ENCODE measurements around the gene PVRIG. TPM values are rescaled to one million over a fixed set of nuclear protein-coding genes. Genes with fewer than 3 reads are reported as not detected.
A peak's percentile ranks its signal among the peaks of the same experiment; 100 is the strongest.
"Not testable (repeated sequence)": the region's sequence is repeated elsewhere in the genome, so short reads cannot be mapped to it uniquely, and the experiment has no call there.

The PVRIG gene
- total RNA-seq, 2 donors from 2014 or later, result 1.1 TPM; not detected in 1

DNA sequence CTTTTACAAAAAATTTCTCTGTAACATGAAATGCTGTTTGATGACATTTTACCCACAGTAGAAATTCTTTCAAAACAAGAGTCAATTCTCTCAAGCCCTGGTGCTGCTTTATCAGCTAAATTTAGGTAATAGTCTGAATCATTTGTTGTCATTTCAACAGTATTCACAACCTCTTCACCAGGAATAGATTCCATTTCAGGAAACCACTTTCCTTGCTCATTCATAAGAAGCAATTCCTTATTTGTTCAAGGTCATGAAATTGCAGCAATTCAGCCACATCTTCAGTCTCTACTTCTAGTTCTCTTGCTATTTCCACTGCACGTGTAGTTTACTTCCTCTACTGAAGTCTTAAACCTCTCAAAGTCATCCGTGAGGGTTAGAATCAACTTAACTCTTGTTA, 28.0 kb upstream of the PVRIG start:
- intact Hi-C loops (cut with DNase I, micrococcal nuclease), result no loop called here
- ATAC-seq, result peak; percentile 66
- no peak for DNase-seq

DNA sequence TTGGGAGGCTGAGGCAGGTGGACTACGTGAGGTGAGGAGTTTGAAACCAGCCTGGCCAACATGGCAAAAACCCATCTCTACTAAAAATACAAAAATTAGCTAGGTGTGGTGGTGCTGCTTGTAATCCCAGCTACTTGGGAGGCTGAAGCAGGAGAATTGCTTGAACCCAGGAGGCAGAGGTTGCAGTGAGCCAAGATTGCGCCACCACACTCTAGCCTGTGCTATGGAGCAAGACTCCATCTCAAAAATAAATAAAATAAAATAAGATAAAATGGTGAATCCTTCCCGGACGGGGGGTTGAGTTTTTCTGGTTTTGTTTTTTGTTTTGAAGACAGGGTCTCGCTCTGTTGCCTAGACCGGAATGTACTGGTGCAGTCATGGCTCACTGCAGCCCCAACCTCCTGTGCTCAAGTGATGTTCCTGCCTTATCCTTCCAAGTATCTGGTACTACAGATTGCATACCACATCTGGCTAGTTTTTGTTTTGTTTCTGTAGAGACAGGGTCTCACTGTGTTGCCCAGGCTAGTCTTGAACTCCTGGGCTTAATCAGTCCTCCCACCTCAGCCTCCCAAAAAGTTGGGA, 27.4 kb upstream of the PVRIG start:
- intact Hi-C loops (cut with DNase I, micrococcal nuclease); ATAC-seq; DNase-seq: not testable (repeated sequence)

DNA sequence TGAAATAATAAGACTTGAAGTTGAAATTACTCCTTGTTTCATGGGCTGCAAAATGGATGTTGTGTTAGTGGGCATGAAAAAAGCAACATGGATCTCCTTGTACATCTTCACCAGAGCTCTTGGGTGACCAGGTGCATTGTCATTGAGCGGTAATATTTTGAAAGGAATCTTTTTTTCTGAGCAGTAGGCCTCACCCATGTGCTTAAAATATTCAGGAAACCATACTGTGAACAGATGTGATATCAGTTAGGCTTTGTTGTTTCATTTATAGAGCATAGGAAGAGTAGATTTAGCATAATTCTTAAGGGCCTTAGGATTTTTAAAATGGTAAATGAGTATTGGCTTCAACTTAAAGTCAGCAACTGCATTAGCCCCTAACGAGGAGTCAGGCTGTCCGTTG, 26.8 kb upstream of the PVRIG start:
- intact Hi-C loops (cut with DNase I, micrococcal nuclease), result no loop called here
- ATAC-seq (no peak), DNase-seq (no peak)

DNA sequence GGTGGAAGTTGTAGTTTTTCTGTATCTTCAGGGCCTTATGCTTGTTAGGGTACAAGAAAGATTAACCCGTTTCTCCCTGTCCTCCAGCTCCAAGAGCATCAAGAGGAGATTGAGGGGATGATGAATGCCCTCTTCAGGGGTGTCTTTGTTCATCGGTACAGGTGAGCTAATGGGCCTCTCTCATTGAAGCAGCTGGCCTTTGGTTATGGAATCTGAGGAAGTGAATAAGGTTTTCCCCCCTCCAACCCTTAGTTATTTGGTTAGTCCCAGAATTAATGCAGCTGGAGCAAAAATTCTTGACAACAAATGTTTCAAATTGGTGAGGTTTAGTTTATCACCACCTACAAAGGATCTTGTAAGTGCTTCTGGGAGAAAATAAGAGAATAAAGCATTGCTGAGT, 24.5 kb upstream of the PVRIG start:
- DNase-seq, result no peak
- intact Hi-C loops (cut with DNase I, micrococcal nuclease), result no loop called here
- ATAC-seq, result no peak

DNA sequence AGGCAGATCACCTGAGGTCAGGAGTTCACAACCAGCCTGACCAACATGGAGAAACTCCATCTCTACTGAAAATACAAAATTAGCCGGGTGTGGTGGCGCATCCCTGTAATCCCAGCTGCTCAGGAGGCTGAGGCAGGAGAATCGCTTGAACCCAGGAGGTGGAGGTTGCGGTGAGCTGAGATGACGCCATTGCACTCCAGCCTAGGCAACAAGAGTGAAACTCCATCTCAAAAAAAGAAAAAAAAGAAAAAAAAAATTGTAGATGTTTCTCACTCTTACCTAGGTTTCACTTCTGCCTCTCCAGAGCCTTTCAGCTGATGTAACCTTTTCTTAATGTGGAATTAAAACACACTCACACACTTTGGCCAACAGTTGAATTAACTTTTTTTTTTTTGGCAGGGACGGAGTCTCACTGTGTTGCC, 23.8 kb upstream of the PVRIG start:
- ATAC-seq; intact Hi-C loops (cut with DNase I, micrococcal nuclease); DNase-seq: not testable (repeated sequence)

DNA sequence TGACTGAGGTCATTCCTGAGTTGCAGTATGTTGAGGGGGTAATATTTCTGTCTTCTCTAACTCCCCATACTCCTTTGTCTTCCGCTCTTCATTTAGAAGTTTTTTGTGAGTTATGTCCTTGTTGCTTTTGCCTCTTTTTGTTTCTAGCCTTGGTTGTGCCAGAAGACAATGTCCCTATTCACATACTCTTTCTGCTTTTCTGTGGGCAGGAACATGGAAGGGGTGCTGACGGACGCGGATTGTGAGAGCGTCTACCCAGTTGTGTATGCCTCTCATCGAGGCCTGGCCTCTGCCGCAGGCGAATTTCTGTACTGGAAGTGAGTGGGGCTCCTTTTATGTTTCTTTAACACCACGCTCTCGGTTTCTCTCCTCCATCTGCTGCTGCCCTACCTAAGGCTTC, 21.5 kb upstream of the PVRIG start:
- ATAC-seq, result no peak
- intact Hi-C loops (cut with DNase I, micrococcal nuclease), result no loop called here
- DNase-seq, result no peak

DNA sequence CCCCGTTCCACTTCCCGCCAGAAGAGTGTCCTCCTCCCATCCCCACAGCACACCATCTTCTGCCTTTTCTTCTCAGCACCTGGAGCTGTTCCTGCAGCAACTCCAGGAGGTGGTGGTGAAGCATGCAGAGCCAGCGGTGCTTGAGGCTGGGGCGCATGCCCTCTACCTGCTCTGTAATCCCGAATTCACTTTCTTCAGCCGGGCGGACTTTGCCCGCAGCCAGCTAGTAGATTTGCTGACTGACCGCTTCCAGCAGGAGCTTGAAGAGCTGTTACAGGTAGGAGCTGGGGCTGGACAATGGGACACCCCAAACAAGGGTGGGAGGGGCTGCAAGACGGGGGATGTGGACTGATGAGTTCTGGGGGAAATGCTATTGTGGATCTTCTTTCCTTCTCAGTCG, 19.1 kb upstream of the PVRIG start:
- intact Hi-C loops (cut with DNase I, micrococcal nuclease), result no loop called here
- peak in 1 of 2 donors; percentile 61 for DNase-seq
- ATAC-seq, result peak; percentile 84

DNA sequence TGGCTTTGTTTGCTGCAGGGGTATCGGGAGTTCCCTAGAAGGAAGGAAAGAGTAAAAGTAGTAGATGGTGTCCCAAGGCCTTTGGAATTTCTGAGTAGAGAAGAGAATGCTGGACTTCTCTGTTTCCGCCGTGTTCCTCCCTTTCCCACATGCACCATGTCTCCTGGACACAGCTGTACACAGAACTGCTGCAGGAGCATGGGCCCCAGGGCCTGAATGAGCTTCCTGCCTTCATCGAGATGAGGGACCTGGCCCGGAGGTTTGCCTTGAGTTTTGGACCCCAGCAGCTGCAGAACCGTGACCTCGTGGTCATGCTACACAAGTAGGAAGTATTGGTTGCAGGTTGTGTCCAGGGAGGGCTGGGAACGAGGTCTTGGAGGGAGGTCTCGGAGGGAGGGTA, 15.3 kb upstream of the PVRIG start:
- intact Hi-C loops (cut with DNase I, micrococcal nuclease), result no loop called here
- ATAC-seq (no peak), DNase-seq (no peak)

DNA sequence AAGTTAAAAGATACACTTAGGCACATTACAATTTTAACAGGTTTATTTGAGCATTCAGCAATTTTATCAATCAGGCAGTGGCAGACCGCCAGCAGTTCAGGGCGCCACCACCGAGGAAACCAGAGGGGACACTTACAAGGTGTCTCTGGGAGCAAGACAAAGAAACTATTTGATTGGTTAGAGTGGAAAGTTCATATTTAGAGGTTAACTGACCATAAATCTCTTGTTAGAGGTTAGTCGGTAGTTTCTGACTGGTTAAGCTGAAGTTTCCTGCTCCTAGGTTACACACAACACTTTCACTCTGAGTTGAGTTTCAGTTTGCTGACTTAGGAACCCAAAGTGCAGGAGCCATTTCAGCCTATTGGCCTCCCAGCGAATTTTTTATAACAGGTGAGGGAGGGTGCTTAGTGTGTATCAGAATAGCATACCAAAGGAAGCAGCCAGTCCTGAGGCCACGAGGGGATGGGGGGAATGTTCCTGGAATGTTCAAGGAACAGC, 10.8 kb upstream of the PVRIG start:
- intact Hi-C loops (cut with DNase I, micrococcal nuclease), result no loop called here
- ATAC-seq, result peak; percentile 72

DNA sequence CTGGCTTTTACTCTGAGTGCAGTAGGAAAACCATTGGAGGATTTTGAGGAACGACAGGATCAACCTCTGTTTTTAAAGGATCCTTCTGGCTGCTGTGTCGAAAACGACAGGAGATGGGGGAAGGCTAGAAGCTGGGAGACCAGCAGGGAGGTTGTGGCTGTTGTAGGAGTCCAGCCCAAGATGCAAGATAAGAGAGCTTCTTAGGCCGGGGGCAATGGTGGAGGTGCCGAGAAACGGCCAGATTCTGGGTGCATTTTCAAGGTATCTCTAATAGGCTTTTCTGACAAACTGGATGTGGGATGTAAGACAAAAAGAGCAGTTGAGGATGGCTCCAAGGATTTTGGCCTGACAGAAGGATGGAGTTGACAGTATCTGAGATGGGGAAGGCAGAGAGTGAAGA, 10.3 kb upstream of the PVRIG start:
- ATAC-seq (no peak), DNase-seq (no peak)
- intact Hi-C loops (cut with DNase I, micrococcal nuclease), result no loop called here

More for the DNA sequence above, 10.8 kb upstream of the PVRIG start:
- peak in 1 of 2 donors; percentile 48 for DNase-seq

DNA sequence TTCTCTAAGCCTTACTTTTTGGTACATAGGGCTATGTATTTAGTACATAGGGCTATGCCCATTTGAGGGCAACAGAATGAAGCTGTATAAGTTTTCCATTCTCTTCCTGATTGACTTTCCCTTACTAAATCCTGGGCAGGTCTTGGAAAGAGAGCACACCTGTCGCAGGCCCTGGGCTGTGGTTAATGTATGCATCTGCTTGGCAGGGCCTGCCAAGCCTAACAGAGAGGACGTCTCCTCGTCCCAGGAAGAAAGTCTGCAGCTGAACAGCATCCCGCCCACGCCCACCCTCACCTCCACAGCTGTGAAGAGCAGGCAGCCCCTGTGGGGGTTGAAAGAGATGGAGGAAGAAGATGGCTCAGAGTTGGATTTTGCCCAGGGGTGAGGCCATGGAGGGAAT, 8.9 kb upstream of the PVRIG start:
- peak; percentile 37 for ATAC-seq
- DNase-seq, result peak in 1 of 2 donors; percentile 35
- intact Hi-C loops (cut with DNase I, micrococcal nuclease), result no loop called here

DNA sequence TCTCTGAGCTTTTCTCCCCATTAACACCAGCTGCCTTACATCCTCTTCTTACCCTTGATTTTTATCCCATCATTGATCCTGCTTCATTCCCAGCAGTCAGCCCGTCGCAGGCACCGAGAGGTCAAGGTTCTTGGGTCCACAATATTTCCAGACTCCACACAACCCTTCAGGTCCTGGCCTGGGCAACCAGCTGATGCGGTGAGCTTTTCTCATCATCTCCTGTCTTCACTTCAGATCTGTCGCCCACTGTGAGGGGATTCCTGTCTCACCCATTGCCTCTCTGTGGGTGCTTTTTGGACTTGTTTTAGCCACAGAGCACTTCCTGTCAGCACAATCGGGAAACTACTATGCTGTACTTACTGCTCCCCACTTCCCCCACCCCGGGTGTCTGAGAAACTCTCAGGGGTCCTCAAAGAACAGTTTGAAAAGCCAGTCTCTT, 8.4 kb upstream of the PVRIG start:
- DNase-seq, result no peak
- intact Hi-C loops (cut with DNase I, micrococcal nuclease), result no loop called here

DNA sequence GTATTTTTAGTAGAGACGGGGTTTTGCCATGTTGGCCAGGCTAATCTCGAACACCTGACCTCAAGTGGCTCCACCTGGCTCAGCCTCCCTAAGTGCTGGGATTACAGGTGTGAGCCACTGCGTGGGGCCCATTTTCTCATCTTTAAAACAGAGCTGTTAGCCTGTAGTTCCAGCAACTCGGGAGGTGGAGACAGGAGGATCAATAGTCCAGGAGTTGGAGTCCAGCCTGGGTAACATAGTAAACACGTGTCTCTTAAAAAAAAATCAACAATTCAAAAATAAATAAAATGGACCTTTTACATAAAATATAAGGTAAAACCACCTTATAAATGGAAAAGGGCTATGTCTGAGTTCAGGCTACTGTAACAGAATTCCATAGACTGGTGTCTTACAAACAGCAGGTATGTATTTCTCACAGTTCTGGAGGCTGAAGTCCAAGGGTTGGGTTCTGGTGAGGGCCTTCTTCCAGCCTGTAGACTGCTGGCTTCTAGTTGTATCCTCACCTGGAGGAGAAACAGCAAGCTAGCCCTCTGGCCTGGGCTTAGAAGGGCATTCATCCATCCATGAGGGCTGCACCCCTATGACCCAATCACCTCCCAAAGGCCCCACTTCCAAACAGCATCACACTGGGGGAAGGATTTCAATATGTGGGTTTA, 7.0 kb upstream of the PVRIG start:
- no peak for ATAC-seq
- intact Hi-C loops (cut with DNase I, micrococcal nuclease), result no loop called here

More for the DNA sequence above, 8.4 kb upstream of the PVRIG start:
- no peak for ATAC-seq

DNA sequence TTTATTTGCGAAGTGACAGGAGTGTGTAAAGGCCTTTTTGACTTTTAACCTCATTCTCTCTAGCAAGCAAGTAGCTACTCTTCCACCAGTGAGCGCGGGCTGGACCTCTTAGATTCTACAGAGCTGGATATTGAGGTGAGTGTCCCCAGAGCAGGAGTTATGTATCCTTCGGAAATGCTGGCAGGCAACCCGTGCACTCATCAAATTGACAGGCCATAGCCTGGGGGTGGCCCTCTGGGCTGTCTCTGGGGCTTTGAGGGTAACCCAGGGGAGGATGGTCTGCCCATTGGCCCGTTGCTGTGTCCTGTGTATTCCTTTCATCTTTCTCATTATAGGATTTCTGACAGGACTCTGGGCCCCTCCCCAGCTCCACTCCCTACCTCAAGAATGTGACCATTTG, 6.1 kb upstream of the PVRIG start:
- ATAC-seq (no peak), DNase-seq (no peak)
- intact Hi-C loops (cut with DNase I, micrococcal nuclease), result no loop called here

More for the DNA sequence above, 7.0 kb upstream of the PVRIG start:
- no peak for DNase-seq

DNA sequence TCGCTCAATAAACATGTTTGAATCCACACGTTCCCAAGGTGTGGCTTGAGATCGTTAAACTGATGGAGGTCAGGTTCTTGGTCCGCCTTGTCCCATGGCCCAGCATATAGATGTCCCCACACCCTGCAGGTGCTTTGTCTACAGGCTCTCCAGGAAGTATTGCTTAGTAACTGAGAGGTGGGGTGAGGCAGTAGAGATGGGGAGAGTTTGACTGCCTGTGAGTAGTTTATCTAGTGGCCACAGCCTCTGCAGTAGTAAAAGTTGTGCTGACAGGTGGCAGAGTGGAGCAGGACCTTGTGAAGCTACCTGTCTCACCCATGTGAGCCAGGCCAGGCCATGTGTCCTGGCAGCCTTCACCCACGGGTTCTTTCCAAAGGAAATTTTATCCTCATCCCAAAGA, 5.4 kb upstream of the PVRIG start:
- intact Hi-C loops (cut with DNase I, micrococcal nuclease), result not testable (repeated sequence)
- ATAC-seq, result peak; percentile 87
- DNase-seq, result peak; percentile 54 to 81

DNA sequence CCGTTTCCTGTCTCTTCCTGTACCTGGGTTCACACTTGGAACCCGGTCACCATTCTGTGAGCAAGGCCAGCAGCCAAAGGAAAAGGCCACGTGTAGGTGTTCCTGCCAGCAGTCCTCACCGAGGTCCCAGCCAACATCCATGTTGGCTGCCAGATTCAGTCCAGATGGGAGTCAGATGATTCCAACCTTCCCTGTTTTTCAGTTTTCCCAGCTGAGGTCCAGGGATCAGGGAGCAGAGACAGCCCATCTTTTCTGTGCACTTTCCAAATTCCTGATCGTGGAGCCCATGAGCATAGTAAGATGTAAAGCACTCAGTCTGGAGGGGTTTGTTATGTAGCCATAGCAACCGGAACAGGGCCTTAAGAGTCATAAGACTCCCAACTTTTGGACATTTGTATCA, 3.9 kb upstream of the PVRIG start:
- ATAC-seq, result no peak

DNA sequence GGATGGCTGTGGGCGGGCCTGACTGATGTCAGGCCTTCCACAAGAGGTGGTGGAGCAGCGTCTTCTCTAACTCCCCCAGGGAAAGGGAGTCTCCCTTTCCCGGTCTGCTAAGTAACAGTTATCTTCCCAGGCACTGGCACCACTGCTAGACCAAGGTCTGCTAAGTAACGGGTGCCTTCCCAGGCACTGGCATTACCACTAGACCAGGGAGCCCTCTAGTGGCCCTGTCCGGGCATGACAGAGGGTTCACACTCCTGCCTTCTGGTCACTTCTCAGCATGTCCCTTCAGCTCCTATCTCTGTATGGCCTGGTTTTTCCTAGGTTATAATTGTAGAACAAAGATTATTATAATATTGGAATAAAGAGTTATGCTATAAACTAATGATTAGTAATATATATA, 1.8 kb upstream of the PVRIG start:
- ATAC-seq (peak; percentile 20), DNase-seq (peak; percentile 79 to 93)
- intact Hi-C loops (cut with DNase I, micrococcal nuclease), result loop anchor here in 1 of 2 donors (2.0 kb wide), 1 partner anchor 85 kb away; no protein-coding TSS in a partner anchor

More for the DNA sequence above, 3.9 kb upstream of the PVRIG start:
- no peak for DNase-seq
- intact Hi-C loops (cut with DNase I, micrococcal nuclease), result loop anchor here in 1 of 2 donors (2.0 kb wide), 1 partner anchor 83 kb away; no protein-coding TSS in a partner anchor

DNA sequence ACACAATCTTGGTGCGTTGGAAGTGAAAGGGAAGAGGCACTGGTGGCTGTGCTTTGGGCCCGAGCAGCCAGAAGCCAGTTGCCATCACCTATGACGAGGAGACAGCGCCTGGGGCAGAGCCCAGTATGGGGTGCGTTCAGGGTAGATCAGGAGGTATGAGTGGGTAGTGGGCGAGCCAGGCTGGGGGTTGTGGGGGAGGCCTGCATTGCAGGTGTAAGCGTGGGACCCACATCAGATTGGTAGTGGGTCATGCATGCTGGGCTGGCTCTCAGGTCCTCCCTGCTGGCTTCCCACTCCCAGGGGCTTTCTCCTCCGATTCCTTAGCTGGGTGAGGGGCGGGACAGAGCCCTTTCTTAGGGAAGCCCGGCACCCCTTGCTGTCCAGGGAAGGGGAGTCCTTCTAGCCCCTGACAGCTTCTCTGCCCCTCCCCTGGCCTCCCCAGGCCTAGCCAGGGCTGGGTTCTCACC, 445 bp upstream of the PVRIG start:
- intact Hi-C loops (cut with DNase I, micrococcal nuclease), result no loop called here
- DNase-seq (no peak), ATAC-seq (no peak)

DNA sequence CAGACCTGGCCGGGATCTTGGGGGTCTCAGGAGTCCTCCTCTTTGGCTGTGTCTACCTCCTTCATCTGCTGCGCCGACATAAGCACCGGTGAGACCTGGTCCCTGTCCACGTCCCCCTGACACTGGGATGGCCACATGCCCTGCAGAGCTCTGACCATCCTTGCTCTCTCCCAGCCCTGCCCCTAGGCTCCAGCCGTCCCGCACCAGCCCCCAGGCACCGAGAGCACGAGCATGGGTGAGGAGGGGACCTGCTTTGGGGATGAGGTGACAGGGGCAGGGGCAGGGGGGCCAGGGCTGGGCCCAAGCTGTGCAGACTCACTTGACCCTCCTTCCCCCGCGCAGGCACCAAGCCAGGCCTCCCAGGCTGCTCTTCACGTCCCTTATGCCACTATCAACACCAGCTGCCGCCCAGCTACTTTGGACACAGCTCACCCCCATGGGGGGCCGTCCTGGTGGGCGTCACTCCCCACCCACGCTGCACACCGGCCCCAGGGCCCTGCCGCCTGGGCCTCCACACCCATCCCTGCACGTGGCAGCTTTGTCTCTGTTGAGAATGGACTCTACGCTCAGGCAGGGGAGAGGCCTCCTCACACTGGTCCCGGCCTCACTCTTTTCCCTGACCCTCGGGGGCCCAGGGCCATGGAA, 959 bp downstream of the PVRIG start:
- intact Hi-C loops (cut with DNase I, micrococcal nuclease), result no loop called here
- ATAC-seq, result no peak
- DNase-seq, result no peak

DNA sequence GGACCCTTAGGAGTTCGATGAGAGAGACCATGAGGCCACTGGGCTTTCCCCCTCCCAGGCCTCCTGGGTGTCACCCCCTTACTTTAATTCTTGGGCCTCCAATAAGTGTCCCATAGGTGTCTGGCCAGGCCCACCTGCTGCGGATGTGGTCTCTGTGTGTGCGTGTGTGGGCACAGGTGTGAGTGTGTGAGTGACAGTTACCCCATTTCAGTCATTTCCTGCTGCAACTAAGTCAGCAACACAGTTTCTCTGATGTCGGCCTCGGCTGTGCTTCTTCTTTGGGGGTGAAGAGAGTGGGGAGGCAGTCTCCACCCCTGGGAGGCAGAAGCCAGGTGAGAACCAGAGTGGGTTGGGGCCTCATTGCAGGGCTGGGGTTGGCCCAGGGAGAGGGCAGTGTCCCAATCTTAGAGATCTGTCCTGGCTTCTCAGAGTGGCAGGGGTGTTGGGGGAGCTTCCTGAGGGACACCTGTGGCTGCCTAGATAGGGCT, 1.5 kb downstream of the PVRIG start:
- intact Hi-C loops (cut with DNase I, micrococcal nuclease), result no loop called here
- peak; percentile 21 for ATAC-seq
- peak; percentile 47 to 59 for DNase-seq
